KMS-11 (cell line): ENCODE results near the gene ANAPC7.

Source experiments
- H2AFZ ChIP-seq: fragments of 200-600 bp; sonication (generic); 2 replicates; pipeline ENCODE4 v1.6.1; 2016; ENCODE audit warnings: antibody characterized with exemption, mixed run types, low read depth
- H3K27ac ChIP-seq: fragments of 200-600 bp; sonication (generic); 2 replicates; pipeline ENCODE4 v1.6.1; 2016; ENCODE audit warnings: mild to moderate bottlenecking, mixed run types
- H3K27me3 ChIP-seq: fragments of 200-600 bp; sonication (generic); 2 replicates; pipeline ENCODE4 v1.6.1; 2017; ENCODE audit warnings: mild to moderate bottlenecking, low read depth, mixed run types, moderate library complexity; ENCODE audit not compliant: insufficient read depth
- H3K36me3 ChIP-seq: fragments of 200-600 bp; sonication (generic); 2 replicates; pipeline ENCODE4 v1.6.1; 2017; ENCODE audit warnings: mild to moderate bottlenecking, mixed run types; ENCODE audit not compliant: insufficient read depth
- H3K4me1 ChIP-seq: fragments of 200-600 bp; sonication (generic); 2 replicates; pipeline ENCODE4 v1.6.1; 2016; ENCODE audit warnings: mild to moderate bottlenecking, low read depth, mixed run types; ENCODE audit not compliant: poor library complexity, severe bottlenecking
- H3K4me2 ChIP-seq: fragments of 200-600 bp; sonication (generic); 2 replicates; pipeline ENCODE4 v1.7.0; 2016; ENCODE audit warnings: mild to moderate bottlenecking, mixed run types
- H3K4me3 ChIP-seq: fragments of 200-600 bp; sonication (generic); IDR thresholded peaks from 2 replicates; pipeline ENCODE4 v1.6.1; 2017; ENCODE audit warnings: low read depth, low read length, mixed read lengths; ENCODE audit not compliant: insufficient read depth
- H3K79me2 ChIP-seq: fragments of 200-600 bp; sonication (generic); 2 replicates; pipeline ENCODE4 v1.6.1; 2016; ENCODE audit warnings: low read depth, mixed run types; ENCODE audit not compliant: insufficient read depth
- H3K9ac ChIP-seq: fragments of 200-600 bp; sonication (generic); 2 replicates; pipeline ENCODE4 v1.6.1; 2016; ENCODE audit warnings: mild to moderate bottlenecking, mixed run types
- H4K20me1 ChIP-seq: fragments of 200-600 bp; sonication (generic); 2 replicates; pipeline ENCODE4 v1.6.1; 2016; ENCODE audit warnings: mild to moderate bottlenecking, mixed run types; ENCODE audit not compliant: insufficient read depth
- TF ChIP-seq, protein P1 (sequence below): fragments of 200-600 bp; sonication (generic); conservative IDR thresholded peaks from 2 replicates; pipeline ENCODE4 v1.6.1; 2017; ENCODE audit warnings: low read depth, mild to moderate bottlenecking, antibody characterized with exemption, low read length, moderate library complexity, mixed read lengths

The ANAPC7 gene

DNA sequence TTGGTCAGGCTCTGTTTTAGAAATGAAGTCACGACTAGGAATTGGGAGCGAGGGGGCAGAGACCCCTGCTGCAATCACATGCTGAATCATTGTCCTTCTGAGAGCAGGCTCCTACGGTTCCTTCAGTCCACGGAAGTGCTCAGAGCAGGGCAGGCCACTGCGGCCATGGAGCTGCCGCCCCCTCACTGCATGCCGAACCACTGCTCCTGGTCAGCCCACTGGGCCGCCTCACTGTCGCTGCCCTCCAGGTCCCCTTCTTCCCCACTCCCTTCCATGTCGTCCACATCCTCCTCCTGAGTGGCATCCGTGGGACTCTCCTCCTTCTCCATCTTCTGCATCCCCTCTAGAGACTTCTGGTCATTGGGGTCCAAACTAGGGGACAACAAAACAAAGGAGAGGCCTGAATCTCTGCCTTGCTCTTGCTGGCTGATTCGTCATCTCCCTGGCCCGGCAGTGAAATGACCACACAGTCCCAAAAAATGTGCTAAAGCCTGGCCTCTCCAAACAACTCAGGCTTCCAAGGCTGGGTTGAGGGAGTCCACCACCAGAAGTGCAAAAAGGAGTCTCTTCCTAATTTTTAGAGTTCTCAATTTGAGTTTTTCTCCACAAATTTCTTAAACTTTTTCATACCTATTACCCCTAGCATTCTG is 29.4 kb downstream of the ANAPC7 start:
- Histone ChIP-seq H3K79me2 (no peaks in the 10 kb centered on the region), H3K4me3 (no peak overlapping the region), H2AFZ (no peak overlapping the region), H3K27ac (no peak overlapping the region), H3K9ac (no peak overlapping the region), H3K4me1 (no peaks in the 10 kb centered on the region), H4K20me1 (no peaks in the 10 kb centered on the region), H3K4me2 (no peak overlapping the region), H3K36me3 (no peaks in the 10 kb centered on the region), H3K27me3 (no peaks in the 10 kb centered on the region)
- TF ChIP-seq, protein P1, sequence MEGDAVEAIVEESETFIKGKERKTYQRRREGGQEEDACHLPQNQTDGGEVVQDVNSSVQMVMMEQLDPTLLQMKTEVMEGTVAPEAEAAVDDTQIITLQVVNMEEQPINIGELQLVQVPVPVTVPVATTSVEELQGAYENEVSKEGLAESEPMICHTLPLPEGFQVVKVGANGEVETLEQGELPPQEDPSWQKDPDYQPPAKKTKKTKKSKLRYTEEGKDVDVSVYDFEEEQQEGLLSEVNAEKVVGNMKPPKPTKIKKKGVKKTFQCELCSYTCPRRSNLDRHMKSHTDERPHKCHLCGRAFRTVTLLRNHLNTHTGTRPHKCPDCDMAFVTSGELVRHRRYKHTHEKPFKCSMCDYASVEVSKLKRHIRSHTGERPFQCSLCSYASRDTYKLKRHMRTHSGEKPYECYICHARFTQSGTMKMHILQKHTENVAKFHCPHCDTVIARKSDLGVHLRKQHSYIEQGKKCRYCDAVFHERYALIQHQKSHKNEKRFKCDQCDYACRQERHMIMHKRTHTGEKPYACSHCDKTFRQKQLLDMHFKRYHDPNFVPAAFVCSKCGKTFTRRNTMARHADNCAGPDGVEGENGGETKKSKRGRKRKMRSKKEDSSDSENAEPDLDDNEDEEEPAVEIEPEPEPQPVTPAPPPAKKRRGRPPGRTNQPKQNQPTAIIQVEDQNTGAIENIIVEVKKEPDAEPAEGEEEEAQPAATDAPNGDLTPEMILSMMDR, result no peak

DNA sequence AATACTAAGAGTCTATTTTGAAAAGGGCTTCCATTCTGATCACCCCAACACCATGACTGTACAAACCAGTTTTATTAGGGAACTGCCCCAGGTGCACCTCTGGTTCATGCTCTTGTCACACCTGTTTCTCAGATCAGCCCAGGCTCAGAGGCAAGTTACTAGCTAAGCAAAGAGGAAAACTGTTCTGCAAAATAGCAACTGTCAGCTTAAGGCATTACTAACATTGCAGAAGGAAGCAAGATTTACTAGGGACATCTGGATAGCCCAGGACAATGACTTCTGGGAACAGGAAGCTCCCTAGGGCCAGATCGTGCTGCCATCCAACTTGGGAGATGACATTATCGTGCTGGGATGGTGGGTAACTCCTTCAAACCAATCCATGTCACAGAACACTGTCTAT is 30.1 kb downstream of the ANAPC7 start:
- no peak overlapping the region for H2AFZ ChIP-seq
- no peaks in the 10 kb centered on the region for H4K20me1 ChIP-seq
- no peaks in the 10 kb centered on the region for H3K27me3 ChIP-seq
- no peak overlapping the region for H3K4me2 ChIP-seq
- H3K4me1 ChIP-seq, result no peaks in the 10 kb centered on the region
- H3K27ac ChIP-seq, result no peak overlapping the region; the same call in 1 of the 2 replicates
- no peaks in the 10 kb centered on the region for H3K79me2 ChIP-seq
- H3K36me3 ChIP-seq, result no peaks in the 10 kb centered on the region
- TF ChIP-seq, protein P1, result no peak
- no peak overlapping the region for H3K9ac ChIP-seq
- no peak overlapping the region for H3K4me3 ChIP-seq

DNA sequence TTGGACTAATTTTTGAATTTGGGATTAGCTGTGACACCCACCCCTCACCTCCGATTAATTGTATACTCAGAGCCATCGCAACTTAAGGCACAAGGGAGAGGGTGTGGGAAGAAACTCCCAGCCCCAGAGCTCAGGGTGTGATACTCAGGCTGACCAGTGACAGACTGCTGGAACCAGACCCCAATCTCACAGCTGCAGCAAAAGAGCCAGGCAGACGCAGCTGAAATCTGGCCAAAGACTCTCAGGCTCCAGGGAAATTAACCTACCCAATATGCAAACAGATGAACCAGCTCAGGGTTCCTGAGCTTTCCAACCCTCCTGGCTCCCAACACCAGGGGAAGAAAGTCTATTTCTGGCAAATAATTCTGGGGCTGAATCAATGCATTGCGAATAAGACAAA is 30.5 kb downstream of the ANAPC7 start:
- Histone ChIP-seq H2AFZ (no peak overlapping the region), H3K36me3 (no peaks in the 10 kb centered on the region)

DNA sequence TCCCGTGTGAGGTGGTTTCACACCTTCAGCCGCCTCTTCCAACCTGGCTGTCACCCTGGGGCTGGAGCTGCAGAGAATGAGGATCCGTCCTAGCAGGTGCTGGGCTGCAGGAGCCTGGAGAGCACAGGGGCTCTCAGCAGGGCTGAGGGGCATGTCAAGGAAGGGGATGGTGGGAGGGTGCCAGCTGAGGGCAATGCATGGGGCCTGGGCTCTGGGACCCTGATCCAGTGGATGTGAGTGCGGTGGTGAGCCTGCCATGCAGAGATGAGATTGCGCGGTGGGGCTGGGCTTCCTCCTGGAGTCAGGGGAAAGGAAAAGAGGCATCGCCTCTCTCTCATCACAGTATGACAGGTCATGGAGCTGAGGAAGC is 31.5 kb downstream of the ANAPC7 start:
- Histone ChIP-seq H3K4me3 (no peak overlapping the region), H3K9ac (no peak overlapping the region)

More for the DNA sequence above, 30.5 kb downstream of the ANAPC7 start:
- Histone ChIP-seq H3K4me3 (no peak overlapping the region), H3K79me2 (no peaks in the 10 kb centered on the region), H3K9ac (no peak overlapping the region), H3K4me2 (no peak overlapping the region), H4K20me1 (no peaks in the 10 kb centered on the region), H3K27ac (no peak overlapping the region; the same call in 1 of the 2 replicates), H3K27me3 (no peaks in the 10 kb centered on the region), H3K4me1 (no peaks in the 10 kb centered on the region)
- TF ChIP-seq, protein P1, result no peak

More for the DNA sequence above, 31.5 kb downstream of the ANAPC7 start:
- Histone ChIP-seq H2AFZ (no peak overlapping the region), H3K27ac (no peak overlapping the region), H3K79me2 (no peaks in the 10 kb centered on the region), H3K36me3 (no peaks in the 10 kb centered on the region), H4K20me1 (no peaks in the 10 kb centered on the region), H3K27me3 (no peaks in the 10 kb centered on the region), H3K4me1 (no peaks in the 10 kb centered on the region), H3K4me2 (no peak overlapping the region)
- TF ChIP-seq, protein P1, result no peak
